Trophoblast cell (in vitro differentiated cells and primary cell): Measurements from ENCODE around the gene ANKK1.

Source experiments
- DNase-seq, 2 donors: peaks; one replicate each; pipeline ENCODE4 v3.0.0-alpha.2; 2016
- H2AFZ ChIP-seq: 2 replicates; pipeline ENCODE4 v1.6.1; 2013; ENCODE audit warnings: low read length, moderate library complexity, mild to moderate bottlenecking; ENCODE audit not compliant: insufficient read depth, poor library complexity
- H2AK5ac ChIP-seq: 2 replicates; pipeline ENCODE4 v1.6.1; 2013; ENCODE audit warnings: mild to moderate bottlenecking, low read length
- H2BK120ac ChIP-seq: 2 replicates; pipeline ENCODE4 v1.6.1; 2013; ENCODE audit warnings: low read length, mild to moderate bottlenecking, moderate library complexity; ENCODE audit not compliant: insufficient read depth, poor library complexity
- H2BK12ac ChIP-seq: 2 replicates; pipeline ENCODE4 v1.6.1; 2013; ENCODE audit warnings: mild to moderate bottlenecking, low read length, moderate library complexity
- H2BK5ac ChIP-seq: 2 replicates; pipeline ENCODE4 v1.6.1; 2013; ENCODE audit warnings: low read length, low read depth, moderate library complexity, mild to moderate bottlenecking; ENCODE audit not compliant: poor library complexity
- H3K14ac ChIP-seq: 2 replicates; pipeline ENCODE4 v1.6.1; 2013; ENCODE audit warnings: mild to moderate bottlenecking, low read length
- H3K18ac ChIP-seq: 2 replicates; pipeline ENCODE4 v1.6.1; 2013; ENCODE audit warnings: mild to moderate bottlenecking, low read length
- H3K23ac ChIP-seq: 2 replicates; pipeline ENCODE4 v1.6.1; 2013; ENCODE audit warnings: low read length
- H3K27ac ChIP-seq: 2 replicates; pipeline ENCODE4 v1.5.1; 2013; ENCODE audit warnings: low read depth, mild to moderate bottlenecking, inconsistent platforms, low read length, moderate library complexity
- H3K27me3 ChIP-seq: 2 replicates; pipeline ENCODE4 v1.6.1; 2013; ENCODE audit warnings: inconsistent platforms, mild to moderate bottlenecking, low read length, moderate library complexity; ENCODE audit not compliant: insufficient read depth
- H3K36me3 ChIP-seq, 2 experiments: 1 replicate in 1 of 2; 2 replicates in 1 of 2; pipeline ENCODE4 v1.6.1; 2013; ENCODE audit warnings: low read length in 2 of 2, mild to moderate bottlenecking in 2 of 2, moderate library complexity in 1 of 2; ENCODE audit not compliant: insufficient read depth in 2 of 2, control insufficient read depth in 1 of 2
- H3K4ac ChIP-seq: 2 replicates; pipeline ENCODE4 v1.6.1; 2013; ENCODE audit warnings: low read depth, mild to moderate bottlenecking, low read length, moderate library complexity
- H3K4me1 ChIP-seq, 2 experiments: 1 replicate in 1 of 2; 2 replicates in 1 of 2; pipeline ENCODE4 v1.6.1; 2013; ENCODE audit warnings: low read length in 2 of 2, mild to moderate bottlenecking in 2 of 2, moderate library complexity in 1 of 2; ENCODE audit not compliant: insufficient read depth in 2 of 2, control insufficient read depth in 1 of 2
- H3K4me2 ChIP-seq: 2 replicates; pipeline ENCODE4 v1.6.1; 2013; ENCODE audit warnings: inconsistent platforms, mild to moderate bottlenecking, low read length, moderate library complexity
- H3K4me3 ChIP-seq: 2 replicates; pipeline ENCODE4 v1.5.1; 2013; ENCODE audit warnings: mild to moderate bottlenecking, low read depth, low read length, inconsistent platforms
- H3K79me1 ChIP-seq: one replicate; pipeline ENCODE4 v1.6.1; 2013; ENCODE audit warnings: low read length
- H3K79me2 ChIP-seq: 2 replicates; pipeline ENCODE4 v1.6.1; 2013; ENCODE audit warnings: low read length, mild to moderate bottlenecking; ENCODE audit not compliant: control insufficient read depth, insufficient read depth, poor library complexity
- H3K9ac ChIP-seq: 2 replicates; pipeline ENCODE4 v1.6.1; 2013; ENCODE audit warnings: mild to moderate bottlenecking, low read length
- H3K9me3 ChIP-seq: 2 replicates; pipeline ENCODE4 v1.6.1; 2013; ENCODE audit warnings: low read depth, mild to moderate bottlenecking, control low read depth, inconsistent platforms, low read length; ENCODE audit not compliant: insufficient read depth
- H4K12ac ChIP-seq: 2 replicates; pipeline ENCODE4 v1.6.1; 2013; ENCODE audit warnings: low read depth, mild to moderate bottlenecking, low read length, moderate library complexity
- H4K8ac ChIP-seq: 2 replicates; pipeline ENCODE4 v1.6.1; 2013; ENCODE audit warnings: low read depth, mild to moderate bottlenecking, low read length, moderate library complexity
- H4K91ac ChIP-seq: one replicate; pipeline ENCODE4 v1.6.1; 2013; ENCODE audit warnings: low read depth, mild to moderate bottlenecking, low read length, moderate library complexity
- WGBS: extraction: QIAGEN DNeasy Blood & Tissue Kit; methylation state at CpG from one replicate; pipeline ENCODE4 v1.1.7; 2013; ENCODE audit warnings: missing lambda C conversion rate; ENCODE audit not compliant: insufficient read length, insufficient coverage; ENCODE audit errors: extremely low coverage; 5-methylcytosine and 5-hydroxymethylcytosine counted together

The ANKK1 gene

GRCh38 chr11:113351068-113351450, 36.5 kb upstream of the ANKK1 start:
- peaks cover 0 to 8% of the 10 kb centered on the region in 2 experiments for H3K36me3 ChIP-seq
- no peak overlapping the region for H3K9ac ChIP-seq
- no peaks in the 10 kb centered on the region for H3K4me1 ChIP-seq
- H3K27me3 ChIP-seq: no peaks in the 10 kb centered on the region
- no peak overlapping the region for H2AK5ac ChIP-seq
- no peak overlapping the region for H2BK5ac ChIP-seq
- DNase-seq: no peak
- no peaks in the 10 kb centered on the region for H3K79me2 ChIP-seq
- H3K14ac ChIP-seq: no peak overlapping the region
- no peak overlapping the region for H3K23ac ChIP-seq
- no peak overlapping the region for H3K4me2 ChIP-seq
- WGBS: no CpG with 5 or more reads among the region's 3 CpGs
- no peaks in the 10 kb centered on the region for H3K79me1 ChIP-seq
- H4K12ac ChIP-seq: no peak overlapping the region
- no peak overlapping the region for H3K4ac ChIP-seq
- H3K9me3 ChIP-seq: no peaks in the 10 kb centered on the region
- no peak overlapping the region for H3K18ac ChIP-seq
- no peak overlapping the region for H3K27ac ChIP-seq
- H2BK12ac ChIP-seq: no peak overlapping the region
- H4K91ac ChIP-seq: no peak overlapping the region
- H4K8ac ChIP-seq: no peak overlapping the region
- no peak overlapping the region for H2BK120ac ChIP-seq
- no peak overlapping the region for H3K4me3 ChIP-seq
- H2AFZ ChIP-seq: no peak overlapping the region

GRCh38 chr11:113351480-113351879, 36.1 kb upstream of the ANKK1 start:
- H2BK120ac ChIP-seq: no peak overlapping the region
- H3K27ac ChIP-seq: no peak overlapping the region
- no peak overlapping the region for H2AK5ac ChIP-seq
- no peaks in the 10 kb centered on the region for H3K27me3 ChIP-seq
- no peak overlapping the region for H3K4ac ChIP-seq
- no peak overlapping the region for H4K8ac ChIP-seq
- no peak overlapping the region for H2BK5ac ChIP-seq
- no peak overlapping the region for H3K18ac ChIP-seq
- no peaks in the 10 kb centered on the region for H3K4me1 ChIP-seq
- WGBS: no CpG with 5 or more reads among the region's 4 CpGs
- H3K79me2 ChIP-seq: no peaks in the 10 kb centered on the region
- no peak for DNase-seq
- no peak overlapping the region for H3K4me2 ChIP-seq
- H2BK12ac ChIP-seq: no peak overlapping the region
- H3K36me3 ChIP-seq: peaks cover 0 to 9% of the 10 kb centered on the region in 2 experiments
- no peak overlapping the region for H3K4me3 ChIP-seq
- H3K23ac ChIP-seq: no peak overlapping the region
- no peak overlapping the region for H3K14ac ChIP-seq
- H4K91ac ChIP-seq: no peak overlapping the region
- no peaks in the 10 kb centered on the region for H3K79me1 ChIP-seq
- H2AFZ ChIP-seq: no peak overlapping the region
- H3K9me3 ChIP-seq: no peaks in the 10 kb centered on the region
- no peak overlapping the region for H3K9ac ChIP-seq
- H4K12ac ChIP-seq: no peak overlapping the region

- H3K18ac ChIP-seq: no peak overlapping the region
- H2BK12ac ChIP-seq: no peak overlapping the region
- no peak overlapping the region for H3K14ac ChIP-seq
- H2BK5ac ChIP-seq: no peak overlapping the region
- no peak overlapping the region for H2AK5ac ChIP-seq
- no CpG with 5 or more reads among the region's 3 CpGs for WGBS
- no peak overlapping the region for H3K23ac ChIP-seq
- H3K27me3 ChIP-seq: no peaks in the 10 kb centered on the region
- H4K91ac ChIP-seq: no peak overlapping the region
- no peak overlapping the region for H3K27ac ChIP-seq
- H3K9ac ChIP-seq: no peak overlapping the region
- no peak overlapping the region for H3K4me3 ChIP-seq
- H3K36me3 ChIP-seq: peaks cover 5 to 15% of the 10 kb centered on the region in 2 experiments
- no peaks in the 10 kb centered on the region for H3K79me1 ChIP-seq
- H3K4ac ChIP-seq: no peak overlapping the region
- H4K8ac ChIP-seq: no peak overlapping the region
- no peaks in the 10 kb centered on the region for H3K4me1 ChIP-seq
- no peak overlapping the region for H3K4me2 ChIP-seq
- H3K79me2 ChIP-seq: no peaks in the 10 kb centered on the region
- no peak overlapping the region for H2AFZ ChIP-seq
- H3K9me3 ChIP-seq: peaks cover 4% of the 10 kb centered on the region
- no peak overlapping the region for H2BK120ac ChIP-seq
- H4K12ac ChIP-seq: no peak overlapping the region
- DNase-seq: no peak
Measured at GRCh38 chr11:113356203-113356602, 31.4 kb upstream of the ANKK1 start.

GRCh38 chr11:113363406-113363805, 24.2 kb upstream of the ANKK1 start:
- Histone ChIP-seq H3K79me2 (no peaks in the 10 kb centered on the region), H3K14ac (no peak overlapping the region), H3K23ac (no peak overlapping the region), H4K12ac (no peak overlapping the region), H3K27ac (no peak overlapping the region), H3K4me1 (no peaks in the 10 kb centered on the region), H4K8ac (no peak overlapping the region), H3K4me3 (no peak overlapping the region), H3K4me2 (no peak overlapping the region), H2AFZ (no peak overlapping the region), H3K36me3 (peaks cover 11 to 24% of the 10 kb centered on the region in 2 experiments), H3K4ac (no peak overlapping the region), H3K27me3 (no peaks in the 10 kb centered on the region), H2BK5ac (no peak overlapping the region), H4K91ac (no peak overlapping the region), H3K9ac (no peak overlapping the region), H3K9me3 (peaks cover 2% of the 10 kb centered on the region), H2AK5ac (no peak overlapping the region), H3K79me1 (no peaks in the 10 kb centered on the region), H2BK120ac (no peak overlapping the region), H3K18ac (no peak overlapping the region), H2BK12ac (no peak overlapping the region)
- peak; percentile 46 to 58 for DNase-seq
- no CpG with 5 or more reads among the region's 5 CpGs for WGBS
